Lower leg skin (tissue), 3 donors: ENCODE data around the gene MPV17.

Experiments used
- POLR2A ChIP-seq, 2 donors: fragments of 450-650 bp; IDR thresholded peaks; one replicate each; pipeline ENCODE4 v1.6.1; 2016 to 2017; ENCODE audit warnings: antibody characterized with exemption in 2 of 2, mild to moderate bottlenecking in 1 of 2, moderate library complexity in 1 of 2
- TF ChIP-seq, protein P1 (sequence below), 3 donors: fragments of 450-650 bp; IDR thresholded peaks; one replicate each; pipeline ENCODE4 v1.5.1; 2016; ENCODE audit warnings: antibody characterized with exemption in 3 of 3, mild to moderate bottlenecking in 3 of 3, moderate library complexity in 2 of 3

DNA sequence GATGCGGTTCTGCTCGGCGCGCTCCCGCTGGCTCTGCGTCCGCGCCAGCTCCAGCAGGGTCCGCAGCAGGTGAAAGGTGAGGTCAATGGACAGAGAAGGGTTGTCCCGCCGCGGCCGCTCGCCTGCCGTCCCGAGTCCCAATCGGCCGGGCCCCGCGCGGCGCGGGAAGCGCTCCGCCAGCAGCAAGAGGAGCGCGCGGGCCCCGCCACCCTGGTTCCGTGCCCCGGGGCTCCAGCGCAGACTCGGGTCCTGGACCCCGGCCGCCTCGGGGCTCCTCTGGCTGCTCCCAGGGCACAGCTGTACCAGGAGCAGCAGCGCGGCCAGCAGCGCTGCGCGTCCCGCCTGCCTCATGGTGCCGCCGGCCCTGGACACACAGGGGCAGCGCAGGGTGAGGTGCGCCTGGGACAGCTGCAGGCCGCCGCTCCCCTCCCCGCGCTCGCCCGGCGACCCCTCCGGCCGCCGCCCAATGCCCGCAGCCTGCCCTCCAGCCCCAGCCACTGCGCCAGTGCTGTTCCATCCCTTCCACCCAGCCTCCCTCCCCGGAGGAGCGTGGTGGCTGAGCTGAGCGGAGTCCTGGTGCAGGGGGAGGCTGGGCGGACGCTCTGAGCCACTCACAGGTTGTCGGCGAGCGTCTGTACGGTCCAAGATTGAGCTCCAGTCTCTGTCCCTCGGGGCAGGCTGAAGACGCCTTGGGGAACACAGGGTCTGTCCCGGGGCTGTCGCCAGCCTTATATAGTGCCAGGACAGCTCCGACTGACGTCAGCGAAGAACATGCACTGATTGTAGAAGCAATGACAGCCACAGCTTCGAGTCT is 15.1 kb downstream of the MPV17 start:
- TF ChIP-seq, protein P1, sequence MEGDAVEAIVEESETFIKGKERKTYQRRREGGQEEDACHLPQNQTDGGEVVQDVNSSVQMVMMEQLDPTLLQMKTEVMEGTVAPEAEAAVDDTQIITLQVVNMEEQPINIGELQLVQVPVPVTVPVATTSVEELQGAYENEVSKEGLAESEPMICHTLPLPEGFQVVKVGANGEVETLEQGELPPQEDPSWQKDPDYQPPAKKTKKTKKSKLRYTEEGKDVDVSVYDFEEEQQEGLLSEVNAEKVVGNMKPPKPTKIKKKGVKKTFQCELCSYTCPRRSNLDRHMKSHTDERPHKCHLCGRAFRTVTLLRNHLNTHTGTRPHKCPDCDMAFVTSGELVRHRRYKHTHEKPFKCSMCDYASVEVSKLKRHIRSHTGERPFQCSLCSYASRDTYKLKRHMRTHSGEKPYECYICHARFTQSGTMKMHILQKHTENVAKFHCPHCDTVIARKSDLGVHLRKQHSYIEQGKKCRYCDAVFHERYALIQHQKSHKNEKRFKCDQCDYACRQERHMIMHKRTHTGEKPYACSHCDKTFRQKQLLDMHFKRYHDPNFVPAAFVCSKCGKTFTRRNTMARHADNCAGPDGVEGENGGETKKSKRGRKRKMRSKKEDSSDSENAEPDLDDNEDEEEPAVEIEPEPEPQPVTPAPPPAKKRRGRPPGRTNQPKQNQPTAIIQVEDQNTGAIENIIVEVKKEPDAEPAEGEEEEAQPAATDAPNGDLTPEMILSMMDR (IDR thresholded peaks at IDR 0.05): no peak
- TF ChIP-seq POLR2A (IDR thresholded peaks at IDR 0.05): no peak
